IMR-90 (cell line): ENCODE results near the gene PRKCH. TPM values are rescaled to one million over a fixed set of nuclear protein-coding genes. Genes with fewer than 3 reads are reported as not detected.

Source experiments
- ATAC-seq: fragments of 200-7000 bp; cut with Tn5 transposase; 2 replicates; pipeline ENCODE4 v1.9.1; 2020; ENCODE audit warnings: low read depth, mild to moderate bottlenecking, moderate library complexity
- BruUV-seq: library from RNA; stranded (reverse); fragments of 400-500 nt; replicated peaks from 2 replicates; lab custom pipeline; 2021; lab: Mats Ljungman, UMichigan
- CTCF ChIA-PET: fragments of 300-600 bp; formaldehyde crosslinking; extraction: SDS; loops from one replicate; lab custom pipeline; 2021; ENCODE audit warnings: antibody characterized with exemption; lab: Yijun Ruan, JAX
- POLR2A ChIA-PET: fragments of 300-600 bp; sonication (Branson Sonifier 250); formaldehyde crosslinking; loops from one replicate; lab custom pipeline; 2022; ENCODE audit warnings: antibody characterized with exemption; ENCODE audit not compliant: unreplicated experiment; lab: Charles Lee
- DNase-seq: peaks from one replicate; pipeline ENCODE4 v3.0.0; 2013
- H2AFZ ChIP-seq: replicated peaks from 2 replicates; pipeline ENCODE3; 2013; ENCODE audit warnings: low read length, mild to moderate bottlenecking; ENCODE audit not compliant: poor library complexity
- H2AK5ac ChIP-seq: 2 replicates; pipeline ENCODE4 v1.6.1; 2013; ENCODE audit warnings: low read depth, low read length, inconsistent platforms
- H2AK9ac ChIP-seq: replicated peaks from 2 replicates; pipeline ENCODE3; 2013; ENCODE audit warnings: mild to moderate bottlenecking, low read depth, low read length, moderate library complexity; ENCODE audit not compliant: poor library complexity
- H2BK120ac ChIP-seq: 2 replicates; pipeline ENCODE4 v1.6.1; 2013; ENCODE audit warnings: low read depth, low read length, inconsistent platforms
- H2BK15ac ChIP-seq: 3 replicates; pipeline ENCODE4 v1.6.1; 2013; ENCODE audit warnings: low read depth, low read length, inconsistent platforms
- H2BK20ac ChIP-seq: 2 replicates; pipeline ENCODE4 v1.6.1; 2013; ENCODE audit warnings: low read depth, mild to moderate bottlenecking, inconsistent platforms, low read length, moderate library complexity
- H2BK5ac ChIP-seq: 2 replicates; pipeline ENCODE4 v1.6.1; 2013; ENCODE audit warnings: mild to moderate bottlenecking, low read depth, low read length, inconsistent platforms; ENCODE audit not compliant: poor library complexity, severe bottlenecking
- H3K14ac ChIP-seq: replicated peaks from 2 replicates; pipeline ENCODE4 v1.6.1; 2013; ENCODE audit warnings: low read depth, low read length, inconsistent platforms
- H3K18ac ChIP-seq: 2 replicates; pipeline ENCODE4 v1.6.1; 2013; ENCODE audit warnings: low read depth, low read length, control low read depth
- H3K23ac ChIP-seq: 2 replicates; pipeline ENCODE4 v1.6.1; 2013; ENCODE audit warnings: low read depth, low read length, inconsistent platforms
- H3K27ac ChIP-seq: 2 replicates; pipeline ENCODE4 v1.5.1; 2013; ENCODE audit warnings: mild to moderate bottlenecking, control low read depth, low read length; ENCODE audit not compliant: insufficient read depth
- H3K27me3 ChIP-seq: 2 replicates; pipeline ENCODE4 v1.6.1; 2013; ENCODE audit warnings: low read length; ENCODE audit not compliant: control insufficient read depth, insufficient read depth
- H3K36me3 ChIP-seq: 2 replicates; pipeline ENCODE4 v1.6.1; 2013; ENCODE audit warnings: low read length, mixed read lengths; ENCODE audit not compliant: control insufficient read depth, insufficient read depth
- H3K4ac ChIP-seq: 2 replicates; pipeline ENCODE4 v1.6.1; 2013; ENCODE audit warnings: low read depth, low read length, inconsistent platforms
- H3K4me1 ChIP-seq: 2 replicates; pipeline ENCODE4 v1.6.1; 2013; ENCODE audit warnings: low read length, mixed read lengths; ENCODE audit not compliant: control insufficient read depth, insufficient read depth
- H3K4me2 ChIP-seq: 2 replicates; pipeline ENCODE4 v1.6.1; 2013; ENCODE audit warnings: low read depth, mild to moderate bottlenecking, control low read depth, low read length, moderate library complexity
- H3K4me3 ChIP-seq: 2 replicates; pipeline ENCODE4 v1.5.1; 2013; ENCODE audit warnings: low read depth, mild to moderate bottlenecking, control low read depth, low read length, moderate library complexity; ENCODE audit not compliant: insufficient read depth
- H3K56ac ChIP-seq: 2 replicates; pipeline ENCODE4 v1.6.1; 2013; ENCODE audit warnings: low read length, inconsistent platforms; ENCODE audit not compliant: insufficient read depth; ENCODE audit errors: extremely low read depth
- H3K79me1 ChIP-seq, 2 experiments: 2 replicates each; pipeline ENCODE4 v1.6.1; 2013; ENCODE audit warnings: low read length in 2 of 2, inconsistent platforms in 1 of 2, low read depth in 1 of 2
- H3K9ac ChIP-seq: 2 replicates; pipeline ENCODE4 v1.6.1; 2013; ENCODE audit warnings: low read depth, low read length, control low read depth
- H3K9me1 ChIP-seq: 2 replicates; pipeline ENCODE4 v1.6.1; 2013; ENCODE audit warnings: low read length, inconsistent platforms; ENCODE audit not compliant: insufficient read depth
- H3K9me3 ChIP-seq: 2 replicates; pipeline ENCODE4 v1.6.1; 2013; ENCODE audit warnings: low read length; ENCODE audit not compliant: control insufficient read depth, insufficient read depth
- H4K20me1 ChIP-seq: 2 replicates; pipeline ENCODE4 v1.6.1; 2013; ENCODE audit warnings: low read length, inconsistent platforms; ENCODE audit not compliant: insufficient read depth
- H4K5ac ChIP-seq: 2 replicates; pipeline ENCODE4 v1.6.1; 2013; ENCODE audit warnings: mild to moderate bottlenecking, low read depth, low read length, control low read depth
- H4K8ac ChIP-seq, 2 experiments: 2 replicates each; pipeline ENCODE4 v1.6.1; 2013; ENCODE audit warnings: low read depth in 2 of 2, low read length in 2 of 2, control low read depth in 1 of 2, inconsistent platforms in 1 of 2
- H4K91ac ChIP-seq: 2 replicates; pipeline ENCODE4 v1.6.1; 2013; ENCODE audit warnings: low read depth, low read length, inconsistent platforms; ENCODE audit not compliant: insufficient read depth
- BHLHE40 ChIP-seq: fragments of 150-350 bp; IDR thresholded peaks from 2 replicates; pipeline ENCODE4 v1.6.1; 2016; ENCODE audit warnings: mild to moderate bottlenecking, low read depth, low read length
- ELK1 ChIP-seq: fragments of 150-350 bp; IDR thresholded peaks from 2 replicates; pipeline ENCODE4 v1.6.1; 2016; ENCODE audit warnings: low read depth, mild to moderate bottlenecking, low read length, moderate library complexity, borderline replicate concordance
- FOS ChIP-seq: fragments of 150-350 bp; IDR thresholded peaks from 2 replicates; pipeline ENCODE4 v1.6.1; 2016; ENCODE audit warnings: low read depth, low read length
- MAFK ChIP-seq: IDR thresholded peaks from 2 replicates; pipeline ENCODE4 v1.6.1; 2012; ENCODE audit warnings: low read depth, low read length, improper control_type of control experiment
- MXI1 ChIP-seq: IDR thresholded peaks from 2 replicates; pipeline ENCODE4 v1.6.1; 2012; ENCODE audit warnings: low read depth, mild to moderate bottlenecking, low read length, moderate library complexity, borderline replicate concordance
- POLR2A ChIP-seq: IDR thresholded peaks from 2 replicates; pipeline ENCODE4 v1.6.1; 2012; ENCODE audit warnings: mild to moderate bottlenecking, low read depth, low read length
- SMC3 ChIP-seq: fragments of 150-350 bp; IDR thresholded peaks from 2 replicates; pipeline ENCODE4 v1.6.1; 2016; ENCODE audit warnings: low read depth, mild to moderate bottlenecking, antibody characterized with exemption, low read length, moderate library complexity
- WGBS, 2 experiments: methylation state at CpG; one replicate each; pipeline versions ENCODE4 v1.1.5 to v1.1.7; 2013; ENCODE audit warnings: missing lambda C conversion rate in 2 of 2; ENCODE audit not compliant: insufficient read length in 1 of 2; ENCODE audit errors: extremely low coverage in 2 of 2; 5-methylcytosine and 5-hydroxymethylcytosine counted together
- dilution Hi-C: fragments of 300-500 bp; cut with HindIII; formaldehyde crosslinking; loops from one replicate; pipeline ENCODE4 v1.14.3; 2018; ENCODE audit warnings: low sequenced_read_pairs; ENCODE audit not compliant: unreplicated experiment
- in situ Hi-C: fragments of 300-500 bp; cut with MboI; formaldehyde crosslinking; loops from 3 replicates; pipeline ENCODE4 v1.14.3; 2019; ENCODE audit warnings: low sequenced_read_pairs, inconsistent platforms, mixed read lengths
- intact Hi-C: fragments of 100-400 bp; cut with micrococcal nuclease; formaldehyde crosslinking; loops from 2 replicates; pipeline ENCODE4 v1.10.0; 2022
- polyA plus RNA-seq, 3 experiments: library from polyadenylated mRNA; depleted of rRNA; stranded (reverse); fragments of >200 nt; gene quantifications; 2 replicates each; pipeline ENCODE4 v1.2.3, GENCODE V29; 2012; ENCODE audit warnings: low replicate concordance in 1 of 3
- total RNA-seq: library from RNA; depleted of rRNA; stranded (reverse); fragments of >200 nt; gene quantifications from 2 replicates; pipeline ENCODE4 v1.2.3, GENCODE V29; 2012

PRKCH gene
- total and polyA plus RNA-seq, 2 of the 4 experiments (the other 2 are of a cell fraction), result 1.6 to 2.3 TPM

DNA sequence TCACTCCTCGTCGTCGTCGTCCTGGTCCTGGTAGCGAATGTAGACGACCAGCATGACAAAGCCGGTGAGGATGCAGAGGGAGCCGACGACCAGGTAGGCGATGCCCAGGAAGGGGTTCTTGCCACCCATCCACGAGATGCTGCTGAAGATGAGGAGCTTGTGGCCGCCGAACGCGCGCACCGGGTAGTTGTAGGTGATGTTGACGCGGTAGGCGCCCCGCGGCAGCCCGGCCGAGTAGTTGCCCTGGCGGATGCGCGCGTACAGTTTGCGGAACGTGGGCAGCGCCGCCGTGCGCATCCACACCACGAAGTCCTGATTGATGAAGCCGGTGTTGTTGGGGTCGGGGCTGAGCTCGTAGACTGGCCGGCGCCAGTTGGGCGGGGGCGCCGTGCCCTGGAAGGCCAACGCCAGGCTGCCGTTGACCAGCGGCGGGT lies 41.3 kb upstream of the PRKCH start:
- H3K4me2 ChIP-seq, result peak overlapping the region; percentile 9; the same call in 1 of the 2 replicates
- no peak overlapping the region for H3K18ac ChIP-seq
- peak overlapping the region; percentile 63; the same call in 1 of the 2 replicates for H3K4ac ChIP-seq
- no peak overlapping the region for H2BK5ac ChIP-seq
- no peak overlapping the region for H3K14ac ChIP-seq
- H2AFZ ChIP-seq, result peak overlapping the region; percentile 94
- H3K56ac ChIP-seq, result no peak overlapping the region
- H4K5ac ChIP-seq, result no peak overlapping the region; the same call in 1 of the 2 replicates
- H3K9ac ChIP-seq, result no peak overlapping the region
- no peak overlapping the region for H3K23ac ChIP-seq
- H3K9me1 ChIP-seq, result no peaks in the 10 kb centered on the region
- no TSS peak for BruUV-seq
- no peak; the same call in 1 of the 2 replicates for ATAC-seq
- in situ Hi-C loops, result loop anchor here (10.0 kb wide), 1 partner anchor 935 kb away; no protein-coding TSS in a partner anchor
- peaks cover 8% of the 10 kb centered on the region; the same call in 1 of the 2 replicates for H3K9me3 ChIP-seq
- H2BK15ac ChIP-seq, result peak overlapping the region; percentile 21; the same call in 1 of the 3 replicates
- peak overlapping the region in 1 of 2 experiments; percentile 72; a peak in 1 of 4 replicates for H4K8ac ChIP-seq
- 24% methylated on average over 10 of the region's 47 CpGs; no CpG with 5 or more reads in 1 of the 2 experiments for WGBS, 2 experiments
- H3K4me3 ChIP-seq, result peak overlapping the region; percentile 22
- H3K79me1 ChIP-seq, result no peaks in the 10 kb centered on the region
- dilution Hi-C loops, result no loop called here
- DNase-seq, result no peak
- H4K91ac ChIP-seq, result no peak overlapping the region
- no peak overlapping the region for H2AK5ac ChIP-seq
- no peaks in the 10 kb centered on the region for H4K20me1 ChIP-seq
- TF ChIP-seq FOS (no peak), POLR2A (no peak), SMC3 (no peak), MXI1 (no peak), BHLHE40 (no peak), MAFK (no peak), ELK1 (no peak)
- H2BK20ac ChIP-seq, result no peak overlapping the region; the same call in 1 of the 2 replicates
- H3K36me3 ChIP-seq, result no peaks in the 10 kb centered on the region
- peaks cover 27% of the 10 kb centered on the region for H3K27me3 ChIP-seq
- intact Hi-C loops, result no loop called here
- H2BK120ac ChIP-seq, result peak overlapping the region; percentile 41; the same call in 1 of the 2 replicates
- H3K27ac ChIP-seq, result no peak overlapping the region
- ChIA-PET CTCF (no interaction called here), POLR2A (no interaction called here)
- H2AK9ac ChIP-seq, result peak overlapping the region; percentile 74
- no peaks in the 10 kb centered on the region for H3K4me1 ChIP-seq
